HepG2 (cell line): ENCODE measurements around the gene SMAD6. TPM values are rescaled to one million over a fixed set of nuclear protein-coding genes. Genes with fewer than 3 reads are reported as not detected.
A peak's percentile ranks its signal among the peaks of the same experiment; 100 is the strongest.

Source experiments
- DR1 ChIP-seq: sonication (generic); formaldehyde crosslinking; IDR thresholded peaks from 2 replicates; pipeline ENCODE4 v1.8.0; 2021; ENCODE audit warnings: mild to moderate bottlenecking, missing genetic modification reagents, inconsistent platforms
- IRF2 ChIP-seq: IDR thresholded peaks from 2 replicates; pipeline ENCODE4 v1.6.1; 2018; ENCODE audit warnings: missing genetic modification reagents, missing compliant biosample characterization
- MEF2D ChIP-seq: sonication (generic); formaldehyde crosslinking; IDR thresholded peaks from 2 replicates; pipeline ENCODE4 v1.5.1; 2020; ENCODE audit warnings: mild to moderate bottlenecking, missing genetic modification reagents
- SAFB2 ChIP-seq: sonication (generic); formaldehyde crosslinking; IDR thresholded peaks from 2 replicates; pipeline ENCODE4 v1.5.1; 2020; ENCODE audit warnings: missing genetic modification reagents, low read depth, mild to moderate bottlenecking, borderline replicate concordance
- ZBTB7B ChIP-seq: sonication (generic); formaldehyde crosslinking; IDR thresholded peaks from 2 replicates; pipeline ENCODE4 v1.4.0; 2020; ENCODE audit warnings: missing genetic modification reagents
- ZEB1 ChIP-seq: IDR thresholded peaks from 2 replicates; pipeline ENCODE4 v1.6.1; 2012; ENCODE audit warnings: mild to moderate bottlenecking, low read depth, inconsistent platforms; ENCODE audit not compliant: insufficient replicate concordance
- ZNF143 ChIP-seq: sonication (generic); formaldehyde crosslinking; IDR thresholded peaks from 2 replicates; pipeline ENCODE4 v1.4.0; 2020; ENCODE audit warnings: missing genetic modification reagents
- ZSCAN9 ChIP-seq: IDR thresholded peaks from 2 replicates; pipeline ENCODE4 v1.6.1; 2016; ENCODE audit warnings: borderline replicate concordance
- polyA plus RNA-seq, 8 experiments: library from polyadenylated mRNA; depleted of rRNA in 3 of 8; stranded (reverse) in 7 of 8; unstranded in 1 of 8; fragments of >200 nt; fragmentation: Illumina TruSeq in 4 of 8; extraction: Trizol in 4 of 8; gene quantifications; 2 replicates each; pipeline versions ENCODE4 v1.2.1 to v1.2.3, GENCODE V29; 2011 to 2016; ENCODE audit warnings: low read depth in 4 of 8, missing spikeins in 1 of 8, mixed read lengths in 1 of 8; ENCODE audit not compliant: insufficient read depth in 1 of 8
- total RNA-seq, 5 experiments: library from RNA; depleted of rRNA; stranded (reverse); fragments of >200 nt; fragmentation: Illumina TruSeq; extraction: Trizol; gene quantifications; 2 replicates each; pipeline ENCODE4 v1.2.3, GENCODE V29; 2016; ENCODE audit warnings: low read depth in 1 of 5
- TF ChIP-seq, protein P1 (sequence below): sonication (generic); formaldehyde crosslinking; IDR thresholded peaks from 2 replicates; pipeline ENCODE4 v1.4.0; 2020; ENCODE audit warnings: missing genetic modification reagents, borderline replicate concordance
- TF ChIP-seq, protein P2 (sequence below): sonication (generic); formaldehyde crosslinking; IDR thresholded peaks from 2 replicates; pipeline ENCODE4 v1.4.0; 2020; ENCODE audit warnings: missing genetic modification reagents; ENCODE audit errors: not compliant biosample characterization
- TF ChIP-seq, protein P3 (sequence below): IDR thresholded peaks from 2 replicates; pipeline ENCODE4 v1.6.1; 2012; ENCODE audit warnings: inconsistent platforms
- TF ChIP-seq, protein P4 (sequence below): sonication (generic); formaldehyde crosslinking; conservative IDR thresholded peaks from 2 replicates; pipeline ENCODE4 v1.8.0; 2022; ENCODE audit warnings: low read depth, missing genetic modification reagents
- TF ChIP-seq, protein P5 (sequence below): sonication (generic); formaldehyde crosslinking; IDR thresholded peaks from 2 replicates; pipeline ENCODE4 v1.4.0; 2020; ENCODE audit warnings: mild to moderate bottlenecking, missing genetic modification reagents
- TF ChIP-seq, protein P6 (sequence below), 2 experiments: sonication (generic) in 1 of 2; formaldehyde crosslinking in 1 of 2; IDR thresholded peaks; 2 replicates each; pipeline versions ENCODE4 v1.6.1 to v1.9.0; 2014 to 2022; ENCODE audit warnings: antibody characterized with exemption in 1 of 2, borderline replicate concordance in 1 of 2, inconsistent platforms in 1 of 2, low read depth in 1 of 2, missing genetic modification reagents in 1 of 2

Gene SMAD6
- total and polyA plus RNA-seq, 2 of the 13 experiments (the other 11 are each of a cell fraction or from before 2014, with no cell fraction given) = 3.3 to 4.4 TPM

DNA sequence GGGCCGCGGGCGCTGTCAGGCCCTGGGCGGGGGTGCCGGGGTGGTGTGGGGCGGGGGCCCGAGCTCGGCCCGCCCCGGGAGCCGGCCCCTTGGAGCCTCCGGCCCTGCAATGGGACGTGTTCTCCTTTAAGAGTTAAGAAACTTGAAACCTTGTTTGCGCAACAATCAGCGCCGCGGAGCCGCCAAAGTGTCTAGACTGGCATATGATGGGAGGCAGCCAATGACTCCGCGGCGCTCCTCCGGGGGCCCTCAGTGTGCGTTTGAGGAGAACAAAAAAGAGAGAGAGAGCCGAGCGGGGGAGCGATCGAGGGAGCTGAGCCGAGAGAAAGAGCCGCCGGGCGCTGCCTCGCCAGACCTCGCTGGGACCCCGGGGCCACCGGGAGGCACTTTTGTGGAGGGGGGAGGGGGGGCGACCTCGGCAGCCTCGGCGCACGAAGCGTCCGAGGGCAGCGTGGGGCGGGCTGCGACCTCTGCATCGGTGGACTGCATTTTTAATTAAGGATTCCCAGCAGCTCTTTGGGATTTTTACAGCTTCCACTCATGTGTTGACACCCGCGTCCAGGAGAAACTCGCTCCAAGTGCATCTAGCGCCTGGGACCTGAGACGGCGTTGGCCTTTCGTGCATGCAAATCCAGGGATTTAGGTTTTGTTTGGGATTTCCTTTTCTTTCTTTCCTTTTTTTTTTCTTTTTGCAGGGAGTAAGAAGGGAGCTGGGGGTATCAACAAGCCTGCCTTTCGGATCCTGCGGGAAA, at the start of gene SMAD6 (continued):
- TF ChIP-seq, protein P1, sequence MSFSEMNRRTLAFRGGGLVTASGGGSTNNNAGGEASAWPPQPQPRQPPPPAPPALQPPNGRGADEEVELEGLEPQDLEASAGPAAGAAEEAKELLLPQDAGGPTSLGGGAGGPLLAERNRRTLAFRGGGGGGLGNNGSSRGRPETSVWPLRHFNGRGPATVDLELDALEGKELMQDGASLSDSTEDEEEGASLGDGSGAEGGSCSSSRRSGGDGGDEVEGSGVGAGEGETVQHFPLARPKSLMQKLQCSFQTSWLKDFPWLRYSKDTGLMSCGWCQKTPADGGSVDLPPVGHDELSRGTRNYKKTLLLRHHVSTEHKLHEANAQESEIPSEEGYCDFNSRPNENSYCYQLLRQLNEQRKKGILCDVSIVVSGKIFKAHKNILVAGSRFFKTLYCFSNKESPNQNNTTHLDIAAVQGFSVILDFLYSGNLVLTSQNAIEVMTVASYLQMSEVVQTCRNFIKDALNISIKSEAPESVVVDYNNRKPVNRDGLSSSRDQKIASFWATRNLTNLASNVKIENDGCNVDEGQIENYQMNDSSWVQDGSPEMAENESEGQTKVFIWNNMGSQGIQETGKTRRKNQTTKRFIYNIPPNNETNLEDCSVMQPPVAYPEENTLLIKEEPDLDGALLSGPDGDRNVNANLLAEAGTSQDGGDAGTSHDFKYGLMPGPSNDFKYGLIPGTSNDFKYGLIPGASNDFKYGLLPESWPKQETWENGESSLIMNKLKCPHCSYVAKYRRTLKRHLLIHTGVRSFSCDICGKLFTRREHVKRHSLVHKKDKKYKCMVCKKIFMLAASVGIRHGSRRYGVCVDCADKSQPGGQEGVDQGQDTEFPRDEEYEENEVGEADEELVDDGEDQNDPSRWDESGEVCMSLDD = no peak
- TF ChIP-seq, protein P2, sequence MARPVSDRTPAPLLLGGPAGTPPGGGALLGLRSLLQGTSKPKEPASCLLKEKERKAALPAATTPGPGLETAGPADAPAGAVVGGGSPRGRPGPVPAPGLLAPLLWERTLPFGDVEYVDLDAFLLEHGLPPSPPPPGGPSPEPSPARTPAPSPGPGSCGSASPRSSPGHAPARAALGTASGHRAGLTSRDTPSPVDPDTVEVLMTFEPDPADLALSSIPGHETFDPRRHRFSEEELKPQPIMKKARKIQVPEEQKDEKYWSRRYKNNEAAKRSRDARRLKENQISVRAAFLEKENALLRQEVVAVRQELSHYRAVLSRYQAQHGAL (CRISPR knock-in tag) = no peak
- TF ChIP-seq MEF2D (CRISPR knock-in tag) = no peak
- TF ChIP-seq, protein P3, sequence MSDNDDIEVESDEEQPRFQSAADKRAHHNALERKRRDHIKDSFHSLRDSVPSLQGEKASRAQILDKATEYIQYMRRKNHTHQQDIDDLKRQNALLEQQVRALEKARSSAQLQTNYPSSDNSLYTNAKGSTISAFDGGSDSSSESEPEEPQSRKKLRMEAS = peak; percentile 65; the same call in 1 of the 2 replicates
- 0 out of 2 replicates have a peak, but pooled peaks have one; percentile 58 for TF ChIP-seq ZSCAN9 (CRISPR knock-in tag)
- no peak for TF ChIP-seq ZNF143
- TF ChIP-seq ZEB1 = peak; percentile 13
- peak; percentile 69 for TF ChIP-seq ZBTB7B (CRISPR knock-in tag)
- TF ChIP-seq DR1 = no peak
- TF ChIP-seq, protein P4, sequence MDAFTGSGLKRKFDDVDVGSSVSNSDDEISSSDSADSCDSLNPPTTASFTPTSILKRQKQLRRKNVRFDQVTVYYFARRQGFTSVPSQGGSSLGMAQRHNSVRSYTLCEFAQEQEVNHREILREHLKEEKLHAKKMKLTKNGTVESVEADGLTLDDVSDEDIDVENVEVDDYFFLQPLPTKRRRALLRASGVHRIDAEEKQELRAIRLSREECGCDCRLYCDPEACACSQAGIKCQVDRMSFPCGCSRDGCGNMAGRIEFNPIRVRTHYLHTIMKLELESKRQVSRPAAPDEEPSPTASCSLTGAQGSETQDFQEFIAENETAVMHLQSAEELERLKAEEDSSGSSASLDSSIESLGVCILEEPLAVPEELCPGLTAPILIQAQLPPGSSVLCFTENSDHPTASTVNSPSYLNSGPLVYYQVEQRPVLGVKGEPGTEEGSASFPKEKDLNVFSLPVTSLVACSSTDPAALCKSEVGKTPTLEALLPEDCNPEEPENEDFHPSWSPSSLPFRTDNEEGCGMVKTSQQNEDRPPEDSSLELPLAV = no peak
- no peak for TF ChIP-seq SAFB2 (CRISPR knock-in tag)
- TF ChIP-seq, protein P5, sequence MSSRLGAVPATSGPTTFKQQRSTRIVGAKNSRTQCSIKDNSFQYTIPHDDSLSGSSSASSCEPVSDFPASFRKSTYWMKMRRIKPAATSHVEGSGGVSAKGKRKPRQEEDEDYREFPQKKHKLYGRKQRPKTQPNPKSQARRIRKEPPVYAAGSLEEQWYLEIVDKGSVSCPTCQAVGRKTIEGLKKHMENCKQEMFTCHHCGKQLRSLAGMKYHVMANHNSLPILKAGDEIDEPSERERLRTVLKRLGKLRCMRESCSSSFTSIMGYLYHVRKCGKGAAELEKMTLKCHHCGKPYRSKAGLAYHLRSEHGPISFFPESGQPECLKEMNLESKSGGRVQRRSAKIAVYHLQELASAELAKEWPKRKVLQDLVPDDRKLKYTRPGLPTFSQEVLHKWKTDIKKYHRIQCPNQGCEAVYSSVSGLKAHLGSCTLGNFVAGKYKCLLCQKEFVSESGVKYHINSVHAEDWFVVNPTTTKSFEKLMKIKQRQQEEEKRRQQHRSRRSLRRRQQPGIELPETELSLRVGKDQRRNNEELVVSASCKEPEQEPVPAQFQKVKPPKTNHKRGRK = no peak
- TF ChIP-seq IRF2 (CRISPR knock-in tag) = 0 out of 2 replicates have a peak, but pooled peaks have one; percentile 65
- TF ChIP-seq, protein P6, sequence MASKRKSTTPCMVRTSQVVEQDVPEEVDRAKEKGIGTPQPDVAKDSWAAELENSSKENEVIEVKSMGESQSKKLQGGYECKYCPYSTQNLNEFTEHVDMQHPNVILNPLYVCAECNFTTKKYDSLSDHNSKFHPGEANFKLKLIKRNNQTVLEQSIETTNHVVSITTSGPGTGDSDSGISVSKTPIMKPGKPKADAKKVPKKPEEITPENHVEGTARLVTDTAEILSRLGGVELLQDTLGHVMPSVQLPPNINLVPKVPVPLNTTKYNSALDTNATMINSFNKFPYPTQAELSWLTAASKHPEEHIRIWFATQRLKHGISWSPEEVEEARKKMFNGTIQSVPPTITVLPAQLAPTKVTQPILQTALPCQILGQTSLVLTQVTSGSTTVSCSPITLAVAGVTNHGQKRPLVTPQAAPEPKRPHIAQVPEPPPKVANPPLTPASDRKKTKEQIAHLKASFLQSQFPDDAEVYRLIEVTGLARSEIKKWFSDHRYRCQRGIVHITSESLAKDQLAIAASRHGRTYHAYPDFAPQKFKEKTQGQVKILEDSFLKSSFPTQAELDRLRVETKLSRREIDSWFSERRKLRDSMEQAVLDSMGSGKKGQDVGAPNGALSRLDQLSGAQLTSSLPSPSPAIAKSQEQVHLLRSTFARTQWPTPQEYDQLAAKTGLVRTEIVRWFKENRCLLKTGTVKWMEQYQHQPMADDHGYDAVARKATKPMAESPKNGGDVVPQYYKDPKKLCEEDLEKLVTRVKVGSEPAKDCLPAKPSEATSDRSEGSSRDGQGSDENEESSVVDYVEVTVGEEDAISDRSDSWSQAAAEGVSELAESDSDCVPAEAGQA (IDR thresholded peaks at IDR 0.05; ENCODE audit: low read depth) = no peak
- TF ChIP-seq, protein P6 (CRISPR knock-in tag; IDR thresholded peaks at IDR 0.05; ENCODE audit: borderline replicate concordance) = no peak
